A204.1 (cell line): ENCODE data around the gene XPO6.
"Not testable (repeated sequence)": the region's sequence is repeated elsewhere in the genome, so short reads cannot be mapped to it uniquely, and the experiment has no call there.

Experiments used
- FAIRE-seq: peaks from 2 replicates; lab custom pipeline; 2012; peaks lifted over from hg19 to GRCh38; lab: Jason Lieb, UNC

XPO6 gene

GRCh38 chr16:28149011-28149888, 62.5 kb downstream of the XPO6 start:
- FAIRE-seq: no peak

- no peak for FAIRE-seq
These were observed 65.2 kb downstream of the XPO6 start for GRCh38 chr16:28146536-28146935.

GRCh38 chr16:28145796-28146195, 66.0 kb downstream of the XPO6 start:
- no peak for FAIRE-seq

- FAIRE-seq: no peak
These were observed 70.8 kb downstream of the XPO6 start for GRCh38 chr16:28140788-28141618.

- no peak for FAIRE-seq
These were observed 72.2 kb downstream of the XPO6 start for GRCh38 chr16:28139530-28139929.

GRCh38 chr16:28136751-28137434, 74.9 kb downstream of the XPO6 start:
- FAIRE-seq: no peak

- FAIRE-seq: no peak
These were observed 78.1 kb downstream of the XPO6 start for GRCh38 chr16:28133666-28134065.

GRCh38 chr16:28131743-28132393, 79.9 kb downstream of the XPO6 start:
- FAIRE-seq: no peak

GRCh38 chr16:28131181-28131580, 80.6 kb downstream of the XPO6 start:
- no peak for FAIRE-seq

GRCh38 chr16:28130099-28131088, 81.4 kb downstream of the XPO6 start:
- FAIRE-seq: no peak

- FAIRE-seq: no peak
These were observed 84.8 kb downstream of the XPO6 start for GRCh38 chr16:28126684-28127620.

GRCh38 chr16:28125592-28125991, 86.2 kb downstream of the XPO6 start:
- no peak for FAIRE-seq

- FAIRE-seq: no peak
These were observed 90.2 kb downstream of the XPO6 start for GRCh38 chr16:28121527-28121926.

GRCh38 chr16:28120754-28121153, 91.0 kb downstream of the XPO6 start:
- no peak for FAIRE-seq

- no peak for FAIRE-seq
These were observed 93.1 kb downstream of the XPO6 start for GRCh38 chr16:28118637-28119036.

GRCh38 chr16:28117168-28117565, 94.6 kb downstream of the XPO6 start:
- no peak for FAIRE-seq

- FAIRE-seq: not testable (repeated sequence)
These were observed 95.9 kb downstream of the XPO6 start for GRCh38 chr16:28115866-28116265.

GRCh38 chr16:28112908-28113307, 98.9 kb downstream of the XPO6 start:
- no peak for FAIRE-seq

- FAIRE-seq: no peak
These were observed 100.8 kb downstream of the XPO6 start for GRCh38 chr16:28110977-28111376.

GRCh38 chr16:28110479-28110878, 101.3 kb downstream of the XPO6 start:
- FAIRE-seq: no peak
